ENCODE measurements around the gene MYH14. TPM values are rescaled to one million over a fixed set of nuclear protein-coding genes. Genes with fewer than 3 reads are reported as not detected.

Gene MYH14
- total and polyA plus RNA-seq, 12 donors: 0.22 to 8.5 (median 3.1) TPM

- H3K4me1 ChIP-seq (replicated peaks in 1 of 2): no peaks in the 10 kb centered on the region
- H3K9me3 ChIP-seq (replicated peaks in 1 of 3): no peaks in the 10 kb centered on the region
- no peak overlapping the region for H3K4me3 ChIP-seq
- intact Hi-C loops (cut with DNase I): no loop called here
- no peaks in the 10 kb centered on the region for H3K36me3 ChIP-seq (replicated peaks in 1 of 2)
- 0 to 3% (median 1%) methylated on average over 7 to 18 of the region's 18 CpGs for WGBS, 4 donors
- TF ChIP-seq POLR2A (IDR thresholded peaks at IDR 0.05): no peak
- TF ChIP-seq, protein P1, sequence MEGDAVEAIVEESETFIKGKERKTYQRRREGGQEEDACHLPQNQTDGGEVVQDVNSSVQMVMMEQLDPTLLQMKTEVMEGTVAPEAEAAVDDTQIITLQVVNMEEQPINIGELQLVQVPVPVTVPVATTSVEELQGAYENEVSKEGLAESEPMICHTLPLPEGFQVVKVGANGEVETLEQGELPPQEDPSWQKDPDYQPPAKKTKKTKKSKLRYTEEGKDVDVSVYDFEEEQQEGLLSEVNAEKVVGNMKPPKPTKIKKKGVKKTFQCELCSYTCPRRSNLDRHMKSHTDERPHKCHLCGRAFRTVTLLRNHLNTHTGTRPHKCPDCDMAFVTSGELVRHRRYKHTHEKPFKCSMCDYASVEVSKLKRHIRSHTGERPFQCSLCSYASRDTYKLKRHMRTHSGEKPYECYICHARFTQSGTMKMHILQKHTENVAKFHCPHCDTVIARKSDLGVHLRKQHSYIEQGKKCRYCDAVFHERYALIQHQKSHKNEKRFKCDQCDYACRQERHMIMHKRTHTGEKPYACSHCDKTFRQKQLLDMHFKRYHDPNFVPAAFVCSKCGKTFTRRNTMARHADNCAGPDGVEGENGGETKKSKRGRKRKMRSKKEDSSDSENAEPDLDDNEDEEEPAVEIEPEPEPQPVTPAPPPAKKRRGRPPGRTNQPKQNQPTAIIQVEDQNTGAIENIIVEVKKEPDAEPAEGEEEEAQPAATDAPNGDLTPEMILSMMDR (IDR thresholded peaks at IDR 0.05): no peak
- peak in 1 of 7 donors; percentile 12 for DNase-seq
- peaks cover 26% of the 10 kb centered on the region for H3K27me3 ChIP-seq
- no peak overlapping the region for H3K27ac ChIP-seq
Measured at GRCh38 chr19:50315773-50316448, 112.5 kb downstream of the MYH14 start.

DNA sequence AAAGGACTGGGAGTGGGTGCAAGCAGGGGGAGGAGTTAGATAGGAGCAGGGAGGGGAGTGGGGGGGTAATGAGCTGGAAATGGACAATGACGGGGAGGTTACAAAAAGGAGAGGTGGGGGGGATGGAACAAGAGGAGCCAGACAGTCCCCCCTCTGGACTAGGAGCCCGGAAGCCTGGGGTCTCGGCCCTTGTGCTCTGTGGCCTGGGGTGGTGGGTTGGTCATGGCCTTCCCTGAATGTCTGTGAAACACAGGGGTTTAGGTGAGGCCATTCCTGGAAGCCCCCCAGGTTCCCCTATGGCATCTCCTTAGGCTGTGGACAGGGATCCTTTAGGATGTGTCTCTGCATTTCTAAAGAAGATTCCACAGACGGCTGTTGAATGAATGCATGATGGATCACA, 113.7 kb downstream of the MYH14 start:
- TF ChIP-seq POLR2A (IDR thresholded peaks at IDR 0.05): no peak
- TF ChIP-seq, protein P1 (IDR thresholded peaks at IDR 0.05): no peak
- intact Hi-C loops (cut with DNase I): no loop called here
- H3K36me3 ChIP-seq (replicated peaks in 1 of 2): no peaks in the 10 kb centered on the region
- H3K27me3 ChIP-seq: peaks cover 26% of the 10 kb centered on the region
- H3K4me3 ChIP-seq: no peak overlapping the region
- H3K9me3 ChIP-seq (replicated peaks in 1 of 3): no peaks in the 10 kb centered on the region
- H3K4me1 ChIP-seq (replicated peaks in 1 of 2): no peaks in the 10 kb centered on the region
- DNase-seq: peak in 1 of 7 donors; percentile 9
- 53 to 75% (median 66%) methylated on average over 4 of the region's 4 CpGs for WGBS, 4 donors
- H3K27ac ChIP-seq: no peak overlapping the region

GRCh38 chr19:50318438-50318837, 115.0 kb downstream of the MYH14 start:
- DNase-seq: no peak
- no peaks in the 10 kb centered on the region for H3K4me1 ChIP-seq (replicated peaks in 1 of 2)
- peaks cover 13% of the 10 kb centered on the region for H3K27me3 ChIP-seq
- no peak overlapping the region for H3K27ac ChIP-seq
- 76 to 86% (median 83%) methylated on average over 8 of the region's 8 CpGs for WGBS, 4 donors
- H3K36me3 ChIP-seq (replicated peaks in 1 of 2): no peaks in the 10 kb centered on the region
- no peak for TF ChIP-seq POLR2A (IDR thresholded peaks at IDR 0.05)
- TF ChIP-seq, protein P1 (IDR thresholded peaks at IDR 0.05): no peak
- no peaks in the 10 kb centered on the region for H3K9me3 ChIP-seq (replicated peaks in 1 of 3)
- no peak overlapping the region for H3K4me3 ChIP-seq
- intact Hi-C loops (cut with DNase I): no loop called here

DNA sequence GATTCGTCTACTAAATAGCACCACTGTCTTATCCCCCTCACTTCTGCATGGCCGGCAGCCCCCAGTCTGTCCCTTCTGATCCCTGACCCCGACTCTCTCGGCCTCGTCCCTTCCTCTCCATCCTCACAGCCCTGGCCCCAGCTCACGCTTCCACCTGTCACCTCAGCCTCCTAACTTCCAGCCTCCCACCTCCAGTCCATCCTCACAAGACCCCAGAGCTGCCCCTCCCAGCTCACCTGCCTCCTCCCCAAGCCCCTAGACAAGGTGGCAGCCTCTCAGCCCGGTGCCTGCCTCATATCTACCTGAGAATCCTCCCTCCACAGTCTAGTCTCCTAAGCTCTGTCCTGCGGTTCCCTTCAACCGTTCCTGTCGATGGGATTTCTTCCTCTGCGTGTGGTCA, 115.7 kb downstream of the MYH14 start:
- DNase-seq: no peak
- Histone ChIP-seq H3K36me3 (replicated peaks in 1 of 2) (no peaks in the 10 kb centered on the region), H3K9me3 (replicated peaks in 1 of 3) (no peaks in the 10 kb centered on the region), H3K4me3 (no peak overlapping the region), H3K27me3 (peaks cover 12% of the 10 kb centered on the region), H3K27ac (no peak overlapping the region), H3K4me1 (replicated peaks in 1 of 2) (no peaks in the 10 kb centered on the region)
- intact Hi-C loops (cut with DNase I): no loop called here
- TF ChIP-seq, protein P1 (IDR thresholded peaks at IDR 0.05): no peak
- no peak for TF ChIP-seq POLR2A (IDR thresholded peaks at IDR 0.05)
- WGBS, 4 donors: 77 to 84% (median 80%) methylated on average over 11 of the region's 11 CpGs
